NCI-H146 treated with DMSO at 0.1 percent for 48 hours (cell line): ENCODE measurements around the gene CFP.
"Not testable (repeated sequence)": the region's sequence is repeated elsewhere in the genome, so short reads cannot be mapped to it uniquely, and the experiment has no call there.

ENCODE experiments used
- DNase-seq: peaks from one replicate; lab custom pipeline; 2025; ENCODE audit not compliant: unreplicated experiment; lab: John Stamatoyannopoulos, UW

CFP gene

GRCh38 chrX:47607091-47607490, 22.6 kb downstream of the CFP start:
- DNase-seq: no peak

GRCh38 chrX:47605024-47605423, 24.7 kb downstream of the CFP start:
- no peak for DNase-seq

- not testable (repeated sequence) for DNase-seq
Measured at GRCh38 chrX:47603125-47603524, 26.6 kb downstream of the CFP start.

- no peak for DNase-seq
Measured at GRCh38 chrX:47597222-47597621, 32.5 kb downstream of the CFP start.

- DNase-seq: no peak
Measured at GRCh38 chrX:47596256-47596655, 33.5 kb downstream of the CFP start.

- DNase-seq: no peak
Measured at GRCh38 chrX:47595716-47596251, 33.9 kb downstream of the CFP start.

GRCh38 chrX:47593522-47593921, 36.2 kb downstream of the CFP start:
- DNase-seq: no peak

- DNase-seq: no peak
Measured at GRCh38 chrX:47590984-47591383, 38.7 kb downstream of the CFP start.

- DNase-seq: no peak
Measured at GRCh38 chrX:47587906-47588735, 41.6 kb downstream of the CFP start.

- DNase-seq: no peak
Measured at GRCh38 chrX:47587091-47587891, 42.4 kb downstream of the CFP start.

GRCh38 chrX:47586043-47586787, 43.5 kb downstream of the CFP start:
- no peak for DNase-seq

- DNase-seq: no peak
Measured at GRCh38 chrX:47585273-47585672, 44.5 kb downstream of the CFP start.

- DNase-seq: no peak
Measured at GRCh38 chrX:47584714-47585113, 45.0 kb downstream of the CFP start.

- DNase-seq: no peak
Measured at GRCh38 chrX:47583240-47583861, 46.4 kb downstream of the CFP start.

- peak; percentile 40 for DNase-seq
Measured at GRCh38 chrX:47581731-47582647, 47.7 kb downstream of the CFP start, which contains the start of gene TIMP1. Gene TIMP1 (plus strand): TSS chrX:47582436. CDS start chrX:47583416, 980 bp downstream.

GRCh38 chrX:47579537-47579936, 50.2 kb downstream of the CFP start:
- DNase-seq: no peak

GRCh38 chrX:47578692-47579091, 51.0 kb downstream of the CFP start:
- no peak for DNase-seq

- no peak for DNase-seq
Measured at GRCh38 chrX:47577901-47578300, 51.8 kb downstream of the CFP start.

GRCh38 chrX:47577424-47577823, 52.3 kb downstream of the CFP start:
- no peak for DNase-seq
